Mucosa of stomach (tissue), 1 donor: ENCODE measurements around the gene ATP1B3.
"Not testable (repeated sequence)": the region's sequence is repeated elsewhere in the genome, so short reads cannot be mapped to it uniquely, and the experiment has no call there.

Experiments used
- H3K27me3 ChIP-seq: one replicate; pipeline ENCODE4 v1.7.0; 2013; ENCODE audit warnings: mild to moderate bottlenecking, low read length; ENCODE audit not compliant: control insufficient read depth, insufficient read depth
- H3K36me3 ChIP-seq: one replicate; pipeline ENCODE4 v1.7.0; 2013; ENCODE audit warnings: low read length; ENCODE audit not compliant: control insufficient read depth, insufficient read depth
- H3K4me1 ChIP-seq: one replicate; pipeline ENCODE4 v1.7.0; 2013; ENCODE audit warnings: mild to moderate bottlenecking, low read length; ENCODE audit not compliant: control insufficient read depth, insufficient read depth
- H3K4me3 ChIP-seq: one replicate; pipeline ENCODE4 v1.7.0; 2013; ENCODE audit warnings: low read length
- H3K9ac ChIP-seq: one replicate; pipeline ENCODE4 v1.7.0; 2013; ENCODE audit warnings: mild to moderate bottlenecking, low read length, moderate library complexity
- H3K9me3 ChIP-seq: one replicate; pipeline ENCODE4 v1.7.0; 2013; ENCODE audit warnings: mild to moderate bottlenecking, low read length, moderate library complexity; ENCODE audit not compliant: control insufficient read depth
- donor health status: Pancreatic carcinoma.

ATP1B3 gene

DNA sequence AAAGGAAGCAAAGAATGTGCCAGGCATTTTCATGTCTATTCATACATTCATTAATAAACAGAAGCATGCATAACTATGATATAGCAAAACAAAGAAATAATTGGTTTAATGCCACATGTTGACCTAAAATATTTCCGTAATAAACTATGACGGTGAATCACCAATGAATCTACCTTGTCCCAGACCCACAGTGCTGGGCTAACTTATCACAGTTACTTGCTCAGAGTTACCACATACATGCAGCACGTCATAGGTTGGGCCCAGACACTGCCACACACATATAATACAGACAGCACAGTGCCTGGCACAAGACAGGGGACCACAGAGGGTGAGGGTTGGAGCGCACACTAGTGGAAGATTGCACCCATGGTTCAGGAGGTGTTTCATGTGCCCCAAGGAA is 86.9 kb downstream of the ATP1B3 start:
- Histone ChIP-seq H3K27me3 (no peaks in the 10 kb centered on the region), H3K4me3 (no peak overlapping the region), H3K9ac (no peak overlapping the region), H3K9me3 (no peaks in the 10 kb centered on the region), H3K4me1 (no peaks in the 10 kb centered on the region), H3K36me3 (no peaks in the 10 kb centered on the region)

DNA sequence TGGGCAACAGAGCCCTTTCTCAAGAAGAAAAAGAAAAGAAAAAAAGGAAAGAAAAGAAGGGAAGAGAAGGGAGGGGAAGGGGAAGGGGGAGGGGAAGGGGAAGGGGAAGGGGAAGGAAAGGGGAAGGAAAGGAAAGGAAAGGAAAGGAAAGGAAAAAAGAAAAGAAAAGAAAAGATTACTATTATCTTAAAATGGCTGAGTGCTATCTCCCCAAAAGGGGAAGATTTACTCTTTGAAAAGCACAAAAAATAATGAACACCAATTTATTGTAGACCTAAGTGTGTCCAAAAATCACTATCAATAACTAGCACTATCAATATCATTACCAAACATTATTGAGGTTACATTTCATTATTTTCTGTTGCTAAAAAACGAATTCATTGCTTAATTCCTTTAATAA is 89.0 kb downstream of the ATP1B3 start:
- Histone ChIP-seq H3K4me3 (no peak overlapping the region), H3K27me3 (no peaks in the 10 kb centered on the region), H3K9ac (no peak overlapping the region), H3K4me1 (no peaks in the 10 kb centered on the region), H3K36me3 (no peaks in the 10 kb centered on the region), H3K9me3 (no peaks in the 10 kb centered on the region)

DNA sequence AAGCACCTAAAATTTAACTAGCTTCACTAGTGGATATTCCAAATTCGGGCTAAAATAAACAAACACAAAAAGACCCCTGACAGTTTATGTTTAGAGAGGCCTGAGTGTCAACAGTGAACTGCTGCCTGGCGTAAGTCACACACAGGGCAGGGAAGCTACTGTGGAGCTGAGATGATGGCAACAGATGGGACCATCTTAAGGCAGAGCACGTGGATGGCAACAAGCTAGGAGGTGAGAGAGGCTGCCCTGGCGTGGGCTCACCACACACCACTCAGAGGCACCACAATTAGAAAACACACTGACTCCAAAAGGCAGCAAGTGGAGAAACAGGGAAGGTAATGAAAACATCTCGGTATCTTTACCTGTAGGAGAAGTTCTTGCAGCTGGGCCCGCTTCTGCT is 93.3 kb downstream of the ATP1B3 start:
- no peaks in the 10 kb centered on the region for H3K36me3 ChIP-seq
- H3K9ac ChIP-seq, result no peak overlapping the region
- no peaks in the 10 kb centered on the region for H3K9me3 ChIP-seq
- H3K4me3 ChIP-seq, result no peak overlapping the region
- no peaks in the 10 kb centered on the region for H3K4me1 ChIP-seq
- no peaks in the 10 kb centered on the region for H3K27me3 ChIP-seq

DNA sequence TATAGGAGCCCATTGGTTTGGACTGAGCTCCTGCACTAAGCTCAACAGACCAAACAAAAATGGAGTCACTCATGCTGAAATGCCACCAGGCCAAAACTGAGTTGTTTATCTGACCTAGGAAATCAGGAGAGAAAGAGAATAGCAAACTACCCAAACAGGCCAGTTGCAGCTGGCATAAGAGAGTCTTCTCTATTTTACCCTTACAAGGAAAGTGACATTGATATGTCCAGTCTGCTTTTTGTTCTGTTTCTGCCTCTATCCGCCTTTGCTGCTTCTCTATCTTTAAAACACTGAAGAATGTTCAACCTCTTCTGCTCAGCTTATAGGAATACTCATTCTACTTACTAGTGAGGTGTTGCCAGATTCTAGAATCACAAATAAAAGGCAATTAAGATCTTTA is 95.1 kb downstream of the ATP1B3 start:
- H3K27me3 ChIP-seq, result no peaks in the 10 kb centered on the region

DNA sequence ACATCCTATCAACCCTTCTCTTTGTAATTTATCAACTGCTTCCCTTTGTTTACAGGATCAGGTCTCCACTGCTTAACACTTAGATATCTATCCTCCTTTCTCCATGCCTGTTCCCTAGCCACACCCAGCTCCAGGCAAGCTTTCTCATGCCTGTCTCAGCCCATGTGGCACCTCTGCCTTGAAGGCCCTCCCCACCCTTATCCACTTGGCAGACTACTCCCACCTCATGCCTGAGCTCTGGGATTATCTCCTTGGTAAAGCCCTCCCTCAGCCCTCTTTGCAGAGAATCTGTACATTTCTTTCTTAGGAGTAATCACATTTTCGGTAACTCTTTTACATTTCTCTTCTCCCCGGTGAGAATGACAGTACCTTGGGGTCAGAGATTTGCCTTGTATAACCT is 96.0 kb downstream of the ATP1B3 start:
- Histone ChIP-seq H3K36me3 (no peaks in the 10 kb centered on the region), H3K27me3 (no peaks in the 10 kb centered on the region), H3K9me3 (no peaks in the 10 kb centered on the region)

More for the DNA sequence above, 95.1 kb downstream of the ATP1B3 start:
- Histone ChIP-seq H3K36me3 (no peaks in the 10 kb centered on the region), H3K4me3 (no peak overlapping the region), H3K9ac (no peak overlapping the region), H3K4me1 (no peaks in the 10 kb centered on the region), H3K9me3 (no peaks in the 10 kb centered on the region)

DNA sequence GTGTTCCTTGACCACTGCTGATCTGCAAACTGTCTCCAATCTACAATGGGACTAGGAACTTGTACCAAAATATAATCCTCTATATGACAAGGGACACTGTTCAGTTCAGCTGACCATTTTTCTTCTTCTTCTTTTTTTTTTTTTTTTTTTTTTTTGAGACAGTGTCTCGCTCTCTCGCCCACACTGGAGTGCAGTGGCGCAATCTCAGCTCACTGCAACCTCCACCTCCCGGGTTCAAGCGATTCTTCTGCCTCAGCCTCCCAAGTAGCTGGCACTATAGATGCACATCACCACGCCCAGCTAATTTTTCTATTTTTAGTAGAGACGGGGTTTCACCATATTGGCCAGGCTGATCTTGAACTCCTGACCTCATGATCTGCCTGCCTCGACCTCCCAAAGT is 98.3 kb downstream of the ATP1B3 start:
- not testable (repeated sequence) for H3K4me1 ChIP-seq, H3K9me3 ChIP-seq, H3K27me3 ChIP-seq, H3K9ac ChIP-seq, H3K36me3 ChIP-seq, H3K4me3 ChIP-seq

More for the DNA sequence above, 96.0 kb downstream of the ATP1B3 start:
- Histone ChIP-seq H3K4me1 (no peaks in the 10 kb centered on the region), H3K9ac (no peak overlapping the region), H3K4me3 (no peak overlapping the region)
